B cell (primary cell): ENCODE data around the gene BET1. TPM values are rescaled to one million over a fixed set of nuclear protein-coding genes. Genes with fewer than 3 reads are reported as not detected.

Source experiments
- ATAC-seq: fragments of 200-7000 bp; cut with Tn5 transposase; one replicate; pipeline ENCODE4 v1.10.0; 2021; ENCODE audit warnings: low read depth, mild to moderate bottlenecking, moderate number of reproducible peaks, moderate library complexity
- CTCF ChIA-PET: fragments of 350-600 bp; sonication (Branson Sonifier 250); formaldehyde crosslinking; loops from one replicate; lab custom pipeline; 2021; ENCODE audit warnings: antibody characterized with exemption, inconsistent platforms; lab: Charles Lee
- POLR2A ChIA-PET: fragments of 350-600 bp; sonication (Branson Sonifier 250); formaldehyde crosslinking; loops from one replicate; lab custom pipeline; 2021; ENCODE audit warnings: antibody characterized with exemption; lab: Charles Lee
- DNase-seq: peaks from one replicate; pipeline ENCODE4 v3.0.0; 2013
- H2AFZ ChIP-seq: 2 replicates; pipeline ENCODE4 v1.6.1; 2012; ENCODE audit warnings: mild to moderate bottlenecking, low read depth, low read length; ENCODE audit not compliant: insufficient read depth, poor library complexity, severe bottlenecking
- H3K27ac ChIP-seq, 2 donors: 1 replicate in 1 of 2; 2 replicates in 1 of 2; pipeline ENCODE4 v1.5.1; 2012 to 2013; ENCODE audit warnings: low read length in 2 of 2, mild to moderate bottlenecking in 2 of 2, moderate library complexity in 1 of 2
- H3K27me3 ChIP-seq, 4 experiments: fragments of 200-600 bp in 1 of 4; sonication (generic) in 1 of 4; replicated peaks in 1 of 4; 1 replicate in 2 of 4; 2 replicates in 2 of 4; pipeline versions ENCODE4 v1.6.1 to v1.7.0; 2013 to 2016; ENCODE audit warnings: low read length in 3 of 4, mild to moderate bottlenecking in 2 of 4, mixed read lengths in 1 of 4, moderate library complexity in 1 of 4; ENCODE audit not compliant: insufficient read depth in 4 of 4, control insufficient read depth in 3 of 4; ENCODE audit errors: control extremely low read depth in 1 of 4
- H3K36me3 ChIP-seq, 2 experiments: replicated peaks in 1 of 2; 1 replicate in 1 of 2; 2 replicates in 1 of 2; pipeline versions ENCODE4 v1.6.1 to v1.7.1; 2013; ENCODE audit warnings: low read length in 1 of 2; ENCODE audit not compliant: insufficient read depth in 2 of 2, control insufficient read depth in 1 of 2; ENCODE audit errors: control extremely low read depth in 1 of 2, extremely low read depth in 1 of 2
- H3K4me1 ChIP-seq, 2 donors: fragments of 200-600 bp in 1 of 2; sonication (generic) in 1 of 2; 1 replicate in 1 of 2; 2 replicates in 1 of 2; pipeline versions ENCODE4 v1.5.1 to v1.6.1; 2013 to 2017; ENCODE audit warnings: low read length in 2 of 2; ENCODE audit not compliant: control insufficient read depth in 2 of 2, insufficient read depth in 2 of 2
- H3K4me2 ChIP-seq: replicated peaks from 2 replicates; pipeline ENCODE3; 2012; ENCODE audit warnings: mild to moderate bottlenecking, low read depth, low read length; ENCODE audit not compliant: poor library complexity, severe bottlenecking
- H3K4me3 ChIP-seq, 5 experiments: fragments of 200-600 bp in 1 of 5; sonication (generic) in 1 of 5; 1 replicate in 3 of 5; 2 replicates in 2 of 5; pipeline versions ENCODE4 v1.5.1 to v1.7.0; 2011 to 2016; ENCODE audit warnings: low read length in 4 of 5, mild to moderate bottlenecking in 4 of 5, low read depth in 2 of 5, control low read depth in 1 of 5, moderate library complexity in 1 of 5; ENCODE audit not compliant: insufficient read depth in 1 of 5; ENCODE audit errors: control extremely low read depth in 1 of 5, extremely low read depth in 1 of 5
- H3K79me2 ChIP-seq: fragments of 200-600 bp; sonication (generic); one replicate; pipeline ENCODE4 v1.6.0; 2016; ENCODE audit warnings: low read length; ENCODE audit not compliant: control insufficient read depth, insufficient read depth
- H3K9ac ChIP-seq: fragments of 200-600 bp; sonication (generic); 2 replicates; pipeline ENCODE4 v1.6.1; 2017; ENCODE audit warnings: mild to moderate bottlenecking, low read length, moderate library complexity
- H3K9me3 ChIP-seq, 3 donors: one replicate each; pipeline versions ENCODE4 v1.6.1 to v1.7.1; 2013; ENCODE audit warnings: low read length in 2 of 3; ENCODE audit not compliant: control insufficient read depth in 2 of 3, insufficient read depth in 1 of 3; ENCODE audit errors: control extremely low read depth in 1 of 3
- H4K20me1 ChIP-seq: 2 replicates; pipeline ENCODE4 v1.6.0; 2012; ENCODE audit warnings: mild to moderate bottlenecking, low read length; ENCODE audit not compliant: insufficient read depth, control insufficient read depth, poor library complexity, severe bottlenecking
- H3K27ac Mint-ChIP-seq: one replicate; pipeline ENCODE4 v1.8.0; 2021; ENCODE audit warnings: mixed read lengths
- H3K27me3 Mint-ChIP-seq: one replicate; pipeline ENCODE4 v1.8.0; 2021; ENCODE audit warnings: mixed read lengths
- H3K4me1 Mint-ChIP-seq: one replicate; pipeline ENCODE4 v1.8.0; 2021; ENCODE audit warnings: mixed read lengths
- H3K4me3 Mint-ChIP-seq: one replicate; pipeline ENCODE4 v1.8.0; 2021; ENCODE audit warnings: mixed read lengths
- H3K9me3 Mint-ChIP-seq: one replicate; pipeline ENCODE4 v1.8.0; 2022; ENCODE audit warnings: mixed read lengths; ENCODE audit not compliant: insufficient read depth
- CTCF ChIP-seq: fragments of 200-600 bp; IDR thresholded peaks from one replicate; pipeline ENCODE4 v1.8.0; 2022; ENCODE audit warnings: antibody characterized with exemption, mild to moderate bottlenecking
- EZH2 ChIP-seq: IDR thresholded peaks from 2 replicates; pipeline ENCODE4 v1.6.1; 2012; ENCODE audit warnings: borderline replicate concordance, low read depth, mild to moderate bottlenecking, moderate library complexity, low read length; ENCODE audit not compliant: insufficient read depth, poor library complexity, severe bottlenecking
- WGBS: methylation state at CpG from one replicate; pipeline ENCODE4 v1.1.5; 2013; ENCODE audit warnings: missing lambda C conversion rate; ENCODE audit not compliant: insufficient coverage; 5-methylcytosine and 5-hydroxymethylcytosine counted together
- intact Hi-C: fragments of 100-400 bp; cut with micrococcal nuclease; formaldehyde crosslinking; loops from one replicate; pipeline ENCODE4 v1.10.0; 2022
- polyA plus RNA-seq: library from polyadenylated mRNA; depleted of rRNA; stranded (reverse); fragments of >200 nt; gene quantifications from 2 replicates; pipeline ENCODE4 v1.2.3, GENCODE V29; 2012
- total RNA-seq, 2 donors: library from RNA; stranded (reverse); fragments of 120-200 nt in 1 of 2; gene quantifications; 1 replicate in 1 of 2; 2 replicates in 1 of 2; pipeline versions ENCODE4 v1.2.3 to v1.2.4, GENCODE V29; 2013 to 2022

Gene BET1
- total and polyA plus RNA-seq, 2 donors (not counting 1 experiment from before 2014, with no cell fraction given) = 16.0 to 36.1 TPM

GRCh38 chr7:93972029-93972725 is 32.0 kb downstream of the BET1 start:
- Histone ChIP-seq H3K27ac (no peak overlapping the region), H4K20me1 (no peaks in the 10 kb centered on the region), H3K4me1 (no peaks in the 10 kb centered on the region), H3K4me2 (no peak overlapping the region), H3K9ac (no peak overlapping the region), H3K79me2 (no peaks in the 10 kb centered on the region), H3K9me3 (no peaks in the 10 kb centered on the region), H3K4me3 (no peak overlapping the region), H3K36me3 (peaks cover 0 to 4% of the 10 kb centered on the region in 2 experiments), H3K27me3 (no peaks in the 10 kb centered on the region), H2AFZ (no peak overlapping the region)
- Mint-ChIP-seq H3K4me3 (no peak overlapping the region), H3K27me3 (no peaks in the 10 kb centered on the region), H3K9me3 (no peaks in the 10 kb centered on the region), H3K4me1 (no peaks in the 10 kb centered on the region), H3K27ac (no peak overlapping the region)
- DNase-seq = no peak
- no CpG with 5 or more reads among the region's 6 CpGs for WGBS
- ChIA-PET CTCF (interaction anchor here (1.4 kb wide), 1 partner anchor 111 kb away, joined by 3 read pairs; no protein-coding TSS in a partner anchor), POLR2A (no interaction called here)
- intact Hi-C loops = no loop called here
- TF ChIP-seq EZH2 = no peak
- no peak for TF ChIP-seq CTCF
- ATAC-seq = no peak

GRCh38 chr7:93968911-93969620 is 35.1 kb downstream of the BET1 start:
- no peaks in the 10 kb centered on the region for H3K27me3 ChIP-seq

More at GRCh38 chr7:93968911-93969620, 35.1 kb downstream of the BET1 start:
- 88% methylated on average over 1 of the region's 2 CpGs for WGBS
- no peak overlapping the region for H3K27ac Mint-ChIP-seq
- H2AFZ ChIP-seq = no peak overlapping the region
- H4K20me1 ChIP-seq = no peaks in the 10 kb centered on the region
- no peaks in the 10 kb centered on the region for H3K27me3 Mint-ChIP-seq
- H3K4me1 Mint-ChIP-seq = no peaks in the 10 kb centered on the region
- H3K9ac ChIP-seq = no peak overlapping the region
- ATAC-seq = no peak
- ChIA-PET POLR2A (no interaction called here), CTCF (interaction anchor here (0.7 kb wide), 1 partner anchor 118 kb away, joined by 3 read pairs; no protein-coding TSS in a partner anchor)
- H3K9me3 Mint-ChIP-seq = no peaks in the 10 kb centered on the region
- no peak overlapping the region for H3K4me3 ChIP-seq
- H3K4me1 ChIP-seq = no peaks in the 10 kb centered on the region
- H3K4me3 Mint-ChIP-seq = no peak overlapping the region
- no peaks in the 10 kb centered on the region for H3K9me3 ChIP-seq
- H3K4me2 ChIP-seq = no peak overlapping the region
- DNase-seq = no peak
- intact Hi-C loops = no loop called here
- H3K79me2 ChIP-seq = no peaks in the 10 kb centered on the region
- no peak for TF ChIP-seq CTCF
- no peak for TF ChIP-seq EZH2
- H3K36me3 ChIP-seq = peaks cover 0 to 4% of the 10 kb centered on the region in 2 experiments
- H3K27ac ChIP-seq = no peak overlapping the region
